HepG2 (cell line): ENCODE data around the gene MRPL36.

ENCODE experiments used
- ASH2L ChIP-seq: fragments of 300-600, 200-600 bp; sonication (generic); IDR thresholded peaks from 2 replicates; pipeline ENCODE4 v1.7.0; 2017; ENCODE audit warnings: low read depth, mild to moderate bottlenecking, moderate library complexity, mixed read lengths, low read length; ENCODE audit not compliant: insufficient read length
- DPF2 ChIP-seq: sonication (generic); formaldehyde crosslinking; IDR thresholded peaks from 2 replicates; pipeline ENCODE4 v1.4.0; 2020; ENCODE audit warnings: mild to moderate bottlenecking, low read depth, missing genetic modification reagents, borderline replicate concordance
- ESRRA ChIP-seq: sonication (generic); formaldehyde crosslinking; IDR thresholded peaks from 2 replicates; pipeline ENCODE4 v1.5.1; 2020; ENCODE audit warnings: mild to moderate bottlenecking, low read depth, missing genetic modification reagents
- GABPA ChIP-seq, 2 experiments: IDR thresholded peaks; 2 replicates each; pipeline ENCODE4 v1.6.1; 2011 to 2016; ENCODE audit warnings: low read depth in 2 of 2, low read length in 1 of 2, missing biosample characterization in 1 of 2, missing genetic modification characterization in 1 of 2
- MEF2D ChIP-seq: sonication (generic); formaldehyde crosslinking; IDR thresholded peaks from 2 replicates; pipeline ENCODE4 v1.5.1; 2020; ENCODE audit warnings: mild to moderate bottlenecking, missing genetic modification reagents
- TRIM24 ChIP-seq: sonication (generic); formaldehyde crosslinking; IDR thresholded peaks from 2 replicates; pipeline ENCODE4 v1.8.0; 2022; ENCODE audit warnings: mild to moderate bottlenecking, missing genetic modification reagents
- TF ChIP-seq, protein P1 (sequence below): sonication (generic); formaldehyde crosslinking; IDR thresholded peaks from 2 replicates; pipeline ENCODE4 v1.5.0; 2020; ENCODE audit warnings: mild to moderate bottlenecking, missing genetic modification reagents, moderate library complexity
- TF ChIP-seq, protein P2 (sequence below): sonication (generic); formaldehyde crosslinking; IDR thresholded peaks from 2 replicates; pipeline ENCODE4 v1.5.1; 2020; ENCODE audit warnings: mild to moderate bottlenecking, missing genetic modification reagents, borderline replicate concordance
- TF ChIP-seq, protein P3 (sequence below): sonication (generic); formaldehyde crosslinking; IDR thresholded peaks from 2 replicates; pipeline ENCODE4 v1.5.0; 2020; ENCODE audit warnings: missing genetic modification reagents

GRCh38 chr5:1827025-1827885 lies 27.6 kb upstream of the MRPL36 start:
- TF ChIP-seq, protein P1, sequence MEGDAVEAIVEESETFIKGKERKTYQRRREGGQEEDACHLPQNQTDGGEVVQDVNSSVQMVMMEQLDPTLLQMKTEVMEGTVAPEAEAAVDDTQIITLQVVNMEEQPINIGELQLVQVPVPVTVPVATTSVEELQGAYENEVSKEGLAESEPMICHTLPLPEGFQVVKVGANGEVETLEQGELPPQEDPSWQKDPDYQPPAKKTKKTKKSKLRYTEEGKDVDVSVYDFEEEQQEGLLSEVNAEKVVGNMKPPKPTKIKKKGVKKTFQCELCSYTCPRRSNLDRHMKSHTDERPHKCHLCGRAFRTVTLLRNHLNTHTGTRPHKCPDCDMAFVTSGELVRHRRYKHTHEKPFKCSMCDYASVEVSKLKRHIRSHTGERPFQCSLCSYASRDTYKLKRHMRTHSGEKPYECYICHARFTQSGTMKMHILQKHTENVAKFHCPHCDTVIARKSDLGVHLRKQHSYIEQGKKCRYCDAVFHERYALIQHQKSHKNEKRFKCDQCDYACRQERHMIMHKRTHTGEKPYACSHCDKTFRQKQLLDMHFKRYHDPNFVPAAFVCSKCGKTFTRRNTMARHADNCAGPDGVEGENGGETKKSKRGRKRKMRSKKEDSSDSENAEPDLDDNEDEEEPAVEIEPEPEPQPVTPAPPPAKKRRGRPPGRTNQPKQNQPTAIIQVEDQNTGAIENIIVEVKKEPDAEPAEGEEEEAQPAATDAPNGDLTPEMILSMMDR = no peak
- TF ChIP-seq ASH2L (no peak), MEF2D (CRISPR knock-in tag) (no peak), TRIM24 (CRISPR knock-in tag) (no peak), DPF2 (CRISPR knock-in tag) (no peak), GABPA (IDR thresholded peaks at IDR 0.05; ENCODE audit: low read depth, low read length) (no peak), GABPA (CRISPR knock-in tag; IDR thresholded peaks at IDR 0.05; ENCODE audit: low read depth) (no peak), ESRRA (CRISPR knock-in tag) (no peak)
- TF ChIP-seq, protein P2, sequence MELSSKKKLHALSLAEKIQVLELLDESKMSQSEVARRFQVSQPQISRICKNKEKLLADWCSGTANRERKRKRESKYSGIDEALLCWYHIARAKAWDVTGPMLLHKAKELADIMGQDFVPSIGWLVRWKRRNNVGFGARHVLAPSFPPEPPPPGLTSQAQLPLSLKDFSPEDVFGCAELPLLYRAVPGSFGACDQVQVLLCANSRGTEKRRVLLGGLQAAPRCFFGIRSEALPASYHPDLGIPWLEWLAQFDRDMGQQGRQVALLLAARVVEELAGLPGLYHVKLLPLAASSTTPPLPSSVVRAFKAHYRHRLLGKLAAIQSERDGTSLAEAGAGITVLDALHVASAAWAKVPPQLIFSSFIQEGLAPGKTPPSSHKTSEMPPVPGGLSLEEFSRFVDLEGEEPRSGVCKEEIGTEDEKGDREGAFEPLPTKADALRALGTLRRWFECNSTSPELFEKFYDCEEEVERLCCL (CRISPR knock-in tag) = no peak
- TF ChIP-seq, protein P3, sequence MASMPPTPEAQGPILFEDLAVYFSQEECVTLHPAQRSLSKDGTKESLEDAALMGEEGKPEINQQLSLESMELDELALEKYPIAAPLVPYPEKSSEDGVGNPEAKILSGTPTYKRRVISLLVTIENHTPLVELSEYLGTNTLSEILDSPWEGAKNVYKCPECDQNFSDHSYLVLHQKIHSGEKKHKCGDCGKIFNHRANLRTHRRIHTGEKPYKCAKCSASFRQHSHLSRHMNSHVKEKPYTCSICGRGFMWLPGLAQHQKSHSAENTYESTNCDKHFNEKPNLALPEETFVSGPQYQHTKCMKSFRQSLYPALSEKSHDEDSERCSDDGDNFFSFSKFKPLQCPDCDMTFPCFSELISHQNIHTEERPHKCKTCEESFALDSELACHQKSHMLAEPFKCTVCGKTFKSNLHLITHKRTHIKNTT = no peak
